HEK293 (cell line): ENCODE results near the gene DEAF1.

ENCODE experiments used
- CTCF ChIA-PET: fragments of 350-600 bp; formaldehyde crosslinking; extraction: SDS; loops from one replicate; lab custom pipeline; 2021; ENCODE audit warnings: antibody characterized with exemption; lab: Yijun Ruan, JAX
- POLR2A ChIA-PET: fragments of 300-600 bp; formaldehyde crosslinking; extraction: SDS; loops from one replicate; lab custom pipeline; 2020; ENCODE audit warnings: antibody characterized with exemption, inconsistent platforms; lab: Yijun Ruan, JAX
- H3K27ac ChIP-seq: fragments of 200-500 bp; sonication (Bioruptor generic); 2 replicates; pipeline ENCODE4 v1.5.1; 2014; ENCODE audit warnings: low read depth, low read length, control low read depth, inconsistent platforms; ENCODE audit errors: extremely low read depth
- H3K36me3 ChIP-seq, 2 experiments: fragments of 200-500 bp in 1 of 2; sonication (Bioruptor generic) in 1 of 2; 1 replicate in 1 of 2; 2 replicates in 1 of 2; pipeline ENCODE4 v1.5.1; 2014 to 2017; ENCODE audit warnings: inconsistent platforms in 2 of 2, low read length in 2 of 2; ENCODE audit not compliant: control insufficient read depth in 2 of 2, insufficient read depth in 1 of 2
- H3K4me1 ChIP-seq: fragments of 200-500 bp; sonication (Bioruptor generic); 2 replicates; pipeline ENCODE4 v1.5.1; 2014; ENCODE audit warnings: mild to moderate bottlenecking, low read length, inconsistent platforms; ENCODE audit not compliant: control insufficient read depth, insufficient read depth
- H3K4me3 ChIP-seq: 2 replicates; pipeline ENCODE4 v1.5.1; 2011; ENCODE audit warnings: low read depth, mild to moderate bottlenecking, control low read depth, low read length, moderate library complexity
- H3K9me3 ChIP-seq: fragments of 200-500 bp; sonication (Bioruptor generic); 2 replicates; pipeline ENCODE4 v1.5.1; 2014; ENCODE audit warnings: low read depth, low read length, inconsistent platforms; ENCODE audit not compliant: control insufficient read depth, insufficient read depth
- KLF8 ChIP-seq: fragments of 450-650 bp; formaldehyde crosslinking; IDR thresholded peaks from 2 replicates; pipeline ENCODE4 v1.5.1; 2016; ENCODE audit warnings: missing biosample characterization, missing genetic modification characterization
- KLF9 ChIP-seq: fragments of 450-650 bp; formaldehyde crosslinking; IDR thresholded peaks from 2 replicates; pipeline ENCODE4 v1.5.1; 2016; ENCODE audit warnings: missing biosample characterization, missing genetic modification characterization, low read depth
- SCRT1 ChIP-seq: fragments of 450-650 bp; formaldehyde crosslinking; IDR thresholded peaks from 2 replicates; pipeline ENCODE4 v1.5.1; 2016; ENCODE audit warnings: missing biosample characterization, missing genetic modification characterization, borderline replicate concordance
- SCRT2 ChIP-seq: fragments of 450-650 bp; formaldehyde crosslinking; IDR thresholded peaks from 2 replicates; pipeline ENCODE4 v1.5.1; 2016; ENCODE audit warnings: missing biosample characterization, missing genetic modification characterization
- ZBTB6 ChIP-seq: fragments of 450-650 bp; formaldehyde crosslinking; IDR thresholded peaks from 2 replicates; pipeline ENCODE4 v1.5.1; 2017; ENCODE audit warnings: missing biosample characterization, missing genetic modification characterization
- ZNF132 ChIP-seq: fragments of 450-650 bp; formaldehyde crosslinking; IDR thresholded peaks from 2 replicates; pipeline ENCODE4 v1.5.1; 2017; ENCODE audit warnings: missing biosample characterization, missing genetic modification characterization, borderline replicate concordance
- ZNF146 ChIP-seq: fragments of 450-650 bp; formaldehyde crosslinking; IDR thresholded peaks from 2 replicates; pipeline ENCODE4 v1.5.1; 2016; ENCODE audit warnings: missing biosample characterization, missing genetic modification characterization
- ZNF16 ChIP-seq: fragments of 450-650 bp; formaldehyde crosslinking; IDR thresholded peaks from 2 replicates; pipeline ENCODE4 v1.5.1; 2016; ENCODE audit warnings: low read depth, missing biosample characterization, missing genetic modification characterization
- ZNF202 ChIP-seq: fragments of 450-650 bp; formaldehyde crosslinking; IDR thresholded peaks from 2 replicates; pipeline ENCODE4 v1.5.1; 2016; ENCODE audit warnings: missing biosample characterization, missing genetic modification characterization, borderline replicate concordance
- ZNF292 ChIP-seq: fragments of 450-650 bp; formaldehyde crosslinking; IDR thresholded peaks from 2 replicates; pipeline ENCODE4 v1.5.1; 2016; ENCODE audit warnings: low read depth, missing biosample characterization, missing genetic modification characterization, borderline replicate concordance
- ZNF521 ChIP-seq: fragments of 450-650 bp; formaldehyde crosslinking; IDR thresholded peaks from 2 replicates; pipeline ENCODE4 v1.5.1; 2017; ENCODE audit warnings: missing biosample characterization, mild to moderate bottlenecking, missing genetic modification characterization
- ZNF544 ChIP-seq: fragments of 450-650 bp; formaldehyde crosslinking; IDR thresholded peaks from 2 replicates; pipeline ENCODE4 v1.5.0; 2017; ENCODE audit warnings: missing biosample characterization, missing genetic modification characterization
- ZNF600 ChIP-seq: fragments of 450-650 bp; formaldehyde crosslinking; IDR thresholded peaks from 2 replicates; pipeline ENCODE4 v1.5.1; 2016; ENCODE audit warnings: missing biosample characterization, missing genetic modification characterization
- ZNF645 ChIP-seq: fragments of 450-650 bp; formaldehyde crosslinking; IDR thresholded peaks from 2 replicates; pipeline ENCODE4; 2016; ENCODE audit warnings: missing biosample characterization, missing genetic modification characterization
- ZNF701 ChIP-seq: fragments of 450-650 bp; formaldehyde crosslinking; IDR thresholded peaks from 2 replicates; pipeline ENCODE4 v1.5.1; 2016; ENCODE audit warnings: missing biosample characterization, missing genetic modification characterization
- ZNF747 ChIP-seq: fragments of 450-650 bp; formaldehyde crosslinking; IDR thresholded peaks from 2 replicates; pipeline ENCODE4 v1.5.1; 2016; ENCODE audit warnings: missing biosample characterization, missing genetic modification characterization
- ZNF843 ChIP-seq: fragments of 450-650 bp; formaldehyde crosslinking; IDR thresholded peaks from 2 replicates; pipeline ENCODE4 v1.5.1; 2016; ENCODE audit warnings: missing biosample characterization, missing genetic modification characterization
- ZSCAN30 ChIP-seq: fragments of 450-650 bp; IDR thresholded peaks from 2 replicates; pipeline ENCODE4 v1.5.1; 2018; ENCODE audit warnings: missing biosample characterization, mild to moderate bottlenecking, missing genetic modification characterization, moderate library complexity
- TF ChIP-seq, protein P1 (sequence below): fragments of 450-650 bp; formaldehyde crosslinking; IDR thresholded peaks from 2 replicates; pipeline ENCODE4 v1.5.1; 2016; ENCODE audit warnings: missing biosample characterization, missing genetic modification characterization
- TF ChIP-seq, protein P2 (sequence below): fragments of 450-650 bp; formaldehyde crosslinking; IDR thresholded peaks from 2 replicates; pipeline ENCODE4 v1.5.0; 2017; ENCODE audit warnings: missing biosample characterization, missing genetic modification characterization, borderline replicate concordance
- TF ChIP-seq, protein P3 (sequence below): fragments of 450-650 bp; formaldehyde crosslinking; IDR thresholded peaks from 2 replicates; pipeline ENCODE4 v1.5.1; 2017; ENCODE audit warnings: missing biosample characterization, missing genetic modification characterization

The DEAF1 gene

GRCh38 chr11:612201-612960 is 82.6 kb downstream of the DEAF1 start:
- CTCF ChIA-PET = interaction anchor here (0.6 to 2.2 kb wide), 4 partner anchors 23 to 58 kb away, joined by 3 to 9 read pairs (median 4); partner anchors contain the start of gene PHRF1
- Histone ChIP-seq H3K4me3 (no peak overlapping the region), H3K27ac (no peak overlapping the region), H3K4me1 (no peaks in the 10 kb centered on the region), H3K36me3 (peaks cover 0 to 71% of the 10 kb centered on the region in 2 experiments; a peak in 1 of 3 replicates), H3K9me3 (no peaks in the 10 kb centered on the region)
- POLR2A ChIA-PET = interaction anchor here (1.0 to 1.8 kb wide), 2 partner anchors 36 to 46 kb away, joined by 3 to 5 read pairs; partner anchors contain the start of gene PHRF1
- TF ChIP-seq SCRT1 (tag by site-specific recombination) = peak; percentile 86
- peak; percentile 83 for TF ChIP-seq ZNF600
- TF ChIP-seq ZNF747 (tag by site-specific recombination) = no peak
- peak; percentile 60; the same call in 1 of the 2 replicates for TF ChIP-seq ZBTB6
- no peak for TF ChIP-seq ZNF202 (tag by site-specific recombination)
- peak; percentile 13; the same call in 1 of the 2 replicates for TF ChIP-seq KLF8
- TF ChIP-seq ZNF544 = no peak
- peak; percentile 95 for TF ChIP-seq SCRT2 (tag by site-specific recombination)
- no peak for TF ChIP-seq ZNF701 (tag by site-specific recombination)
- TF ChIP-seq ZNF521 = no peak
- TF ChIP-seq ZNF843 (tag by site-specific recombination) = no peak

DNA sequence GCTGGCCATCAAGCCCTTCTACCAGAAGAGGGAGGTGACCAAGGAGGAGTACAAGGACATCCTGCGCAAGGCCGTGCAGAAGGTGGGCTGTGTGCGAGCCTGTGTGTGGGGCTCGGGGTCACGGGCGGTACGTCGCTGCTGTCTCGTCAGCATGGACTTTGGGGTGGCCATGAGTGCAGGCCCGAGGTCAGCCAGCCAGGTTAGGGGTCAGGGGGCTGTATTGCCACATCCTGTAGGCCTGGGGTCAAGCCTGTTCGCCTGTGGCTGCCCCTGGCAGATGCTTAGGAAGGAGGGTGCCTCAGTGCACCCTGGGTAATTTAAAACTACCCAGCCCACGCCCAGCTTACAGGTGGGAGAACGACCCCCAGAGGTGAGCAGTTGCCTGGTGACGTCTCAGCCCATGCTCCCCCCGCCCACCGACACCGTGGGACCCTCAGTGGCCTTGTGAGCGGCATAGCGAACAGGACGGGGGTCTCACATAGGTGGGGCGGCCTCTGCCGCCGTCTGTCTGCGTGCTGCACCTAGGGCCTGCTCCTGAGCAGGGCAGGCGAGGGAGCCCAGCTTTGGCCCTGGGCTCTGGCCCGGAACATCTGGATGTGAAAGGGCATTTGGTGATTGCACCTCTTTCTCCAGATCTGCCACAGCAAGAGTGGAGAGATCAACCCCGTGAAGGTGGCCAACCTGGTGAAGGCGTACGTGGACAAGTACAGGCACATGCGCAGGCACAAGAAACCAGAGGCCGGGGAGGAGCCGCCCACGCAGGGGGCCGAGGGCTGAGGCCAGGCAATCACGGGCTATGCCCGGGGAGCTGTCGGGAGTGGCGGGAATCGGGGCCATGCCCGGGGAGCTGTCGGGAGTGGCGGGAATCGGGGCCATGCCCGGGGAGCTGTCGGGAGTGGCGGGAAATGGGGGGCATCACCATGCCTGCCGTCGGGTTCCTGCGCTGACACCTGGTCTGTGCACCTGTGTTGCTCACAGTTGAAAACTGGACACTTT is 83.7 kb downstream of the DEAF1 start:
- Histone ChIP-seq H3K4me3 (no peak overlapping the region), H3K9me3 (no peaks in the 10 kb centered on the region), H3K27ac (no peak overlapping the region), H3K4me1 (no peaks in the 10 kb centered on the region), H3K36me3 (peaks cover 0 to 82% of the 10 kb centered on the region in 2 experiments; a peak in 1 of 3 replicates)
- POLR2A ChIA-PET = interaction anchor here (1.0 kb wide), 1 partner anchor 35 kb away, joined by 3 read pairs; the partner anchor contains the start of gene PHRF1
- CTCF ChIA-PET = interaction anchor here (0.6 to 2.2 kb wide), 4 partner anchors 35 to 85 kb away, joined by 3 to 9 read pairs (median 3); partner anchors contain the start of gene PHRF1
- TF ChIP-seq ZNF292 (no peak), ZNF146 (tag by site-specific recombination) (no peak), KLF9 (no peak), ZNF16 (tag by site-specific recombination) (no peak), ZNF645 (tag by site-specific recombination) (no peak), ZSCAN30 (tag by site-specific recombination) (no peak), ZNF132 (tag by site-specific recombination) (no peak)
- TF ChIP-seq, protein P1, sequence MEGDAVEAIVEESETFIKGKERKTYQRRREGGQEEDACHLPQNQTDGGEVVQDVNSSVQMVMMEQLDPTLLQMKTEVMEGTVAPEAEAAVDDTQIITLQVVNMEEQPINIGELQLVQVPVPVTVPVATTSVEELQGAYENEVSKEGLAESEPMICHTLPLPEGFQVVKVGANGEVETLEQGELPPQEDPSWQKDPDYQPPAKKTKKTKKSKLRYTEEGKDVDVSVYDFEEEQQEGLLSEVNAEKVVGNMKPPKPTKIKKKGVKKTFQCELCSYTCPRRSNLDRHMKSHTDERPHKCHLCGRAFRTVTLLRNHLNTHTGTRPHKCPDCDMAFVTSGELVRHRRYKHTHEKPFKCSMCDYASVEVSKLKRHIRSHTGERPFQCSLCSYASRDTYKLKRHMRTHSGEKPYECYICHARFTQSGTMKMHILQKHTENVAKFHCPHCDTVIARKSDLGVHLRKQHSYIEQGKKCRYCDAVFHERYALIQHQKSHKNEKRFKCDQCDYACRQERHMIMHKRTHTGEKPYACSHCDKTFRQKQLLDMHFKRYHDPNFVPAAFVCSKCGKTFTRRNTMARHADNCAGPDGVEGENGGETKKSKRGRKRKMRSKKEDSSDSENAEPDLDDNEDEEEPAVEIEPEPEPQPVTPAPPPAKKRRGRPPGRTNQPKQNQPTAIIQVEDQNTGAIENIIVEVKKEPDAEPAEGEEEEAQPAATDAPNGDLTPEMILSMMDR (tag by site-specific recombination) = no peak
- TF ChIP-seq, protein P2, sequence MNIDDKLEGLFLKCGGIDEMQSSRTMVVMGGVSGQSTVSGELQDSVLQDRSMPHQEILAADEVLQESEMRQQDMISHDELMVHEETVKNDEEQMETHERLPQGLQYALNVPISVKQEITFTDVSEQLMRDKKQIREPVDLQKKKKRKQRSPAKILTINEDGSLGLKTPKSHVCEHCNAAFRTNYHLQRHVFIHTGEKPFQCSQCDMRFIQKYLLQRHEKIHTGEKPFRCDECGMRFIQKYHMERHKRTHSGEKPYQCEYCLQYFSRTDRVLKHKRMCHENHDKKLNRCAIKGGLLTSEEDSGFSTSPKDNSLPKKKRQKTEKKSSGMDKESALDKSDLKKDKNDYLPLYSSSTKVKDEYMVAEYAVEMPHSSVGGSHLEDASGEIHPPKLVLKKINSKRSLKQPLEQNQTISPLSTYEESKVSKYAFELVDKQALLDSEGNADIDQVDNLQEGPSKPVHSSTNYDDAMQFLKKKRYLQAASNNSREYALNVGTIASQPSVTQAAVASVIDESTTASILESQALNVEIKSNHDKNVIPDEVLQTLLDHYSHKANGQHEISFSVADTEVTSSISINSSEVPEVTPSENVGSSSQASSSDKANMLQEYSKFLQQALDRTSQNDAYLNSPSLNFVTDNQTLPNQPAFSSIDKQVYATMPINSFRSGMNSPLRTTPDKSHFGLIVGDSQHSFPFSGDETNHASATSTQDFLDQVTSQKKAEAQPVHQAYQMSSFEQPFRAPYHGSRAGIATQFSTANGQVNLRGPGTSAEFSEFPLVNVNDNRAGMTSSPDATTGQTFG (tag by site-specific recombination) = no peak
- TF ChIP-seq, protein P3, sequence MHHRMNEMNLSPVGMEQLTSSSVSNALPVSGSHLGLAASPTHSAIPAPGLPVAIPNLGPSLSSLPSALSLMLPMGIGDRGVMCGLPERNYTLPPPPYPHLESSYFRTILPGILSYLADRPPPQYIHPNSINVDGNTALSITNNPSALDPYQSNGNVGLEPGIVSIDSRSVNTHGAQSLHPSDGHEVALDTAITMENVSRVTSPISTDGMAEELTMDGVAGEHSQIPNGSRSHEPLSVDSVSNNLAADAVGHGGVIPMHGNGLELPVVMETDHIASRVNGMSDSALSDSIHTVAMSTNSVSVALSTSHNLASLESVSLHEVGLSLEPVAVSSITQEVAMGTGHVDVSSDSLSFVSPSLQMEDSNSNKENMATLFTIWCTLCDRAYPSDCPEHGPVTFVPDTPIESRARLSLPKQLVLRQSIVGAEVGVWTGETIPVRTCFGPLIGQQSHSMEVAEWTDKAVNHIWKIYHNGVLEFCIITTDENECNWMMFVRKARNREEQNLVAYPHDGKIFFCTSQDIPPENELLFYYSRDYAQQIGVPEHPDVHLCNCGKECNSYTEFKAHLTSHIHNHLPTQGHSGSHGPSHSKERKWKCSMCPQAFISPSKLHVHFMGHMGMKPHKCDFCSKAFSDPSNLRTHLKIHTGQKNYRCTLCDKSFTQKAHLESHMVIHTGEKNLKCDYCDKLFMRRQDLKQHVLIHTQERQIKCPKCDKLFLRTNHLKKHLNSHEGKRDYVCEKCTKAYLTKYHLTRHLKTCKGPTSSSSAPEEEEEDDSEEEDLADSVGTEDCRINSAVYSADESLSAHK (tag by site-specific recombination) = no peak
- TF ChIP-seq, all 188 proteins: peak for 0
